Measurements from ENCODE around the gene COX11. TPM values are rescaled to one million over a fixed set of nuclear protein-coding genes. Genes with fewer than 3 reads are reported as not detected.

Gene COX11
- total and polyA plus RNA-seq, 2 of the 8 experiments (the other 6 are each of a cell fraction or from before 2014, with no cell fraction given), result 43.0 to 54.1 TPM

DNA sequence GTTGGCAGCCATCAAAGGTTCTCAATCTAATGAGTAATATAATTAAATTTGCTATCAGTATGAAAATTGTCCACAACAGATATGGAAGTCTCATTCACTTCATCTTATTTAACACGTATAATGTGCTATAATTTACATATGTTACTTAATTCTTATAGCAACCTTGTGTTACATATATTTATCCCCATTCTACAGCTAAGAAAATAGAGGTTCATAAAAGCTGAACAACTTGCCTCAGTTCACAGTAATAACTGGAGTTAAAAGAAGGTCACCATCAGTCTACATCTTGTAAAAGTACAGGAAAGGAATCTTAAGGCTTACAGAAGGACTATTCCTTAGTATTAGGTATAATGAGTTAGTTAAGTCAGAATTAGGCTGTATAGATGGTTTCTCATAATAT, 28.0 kb upstream of the COX11 start (continued):
- no peak for TF ChIP-seq CHD7 (IDR thresholded peaks at IDR 0.05; ENCODE audit: insufficient replicate concordance, low read length)
- no peak for TF ChIP-seq EGR1 (IDR thresholded peaks at IDR 0.05; ENCODE audit: borderline replicate concordance, low read depth, low read length)
- TF ChIP-seq, protein P1, sequence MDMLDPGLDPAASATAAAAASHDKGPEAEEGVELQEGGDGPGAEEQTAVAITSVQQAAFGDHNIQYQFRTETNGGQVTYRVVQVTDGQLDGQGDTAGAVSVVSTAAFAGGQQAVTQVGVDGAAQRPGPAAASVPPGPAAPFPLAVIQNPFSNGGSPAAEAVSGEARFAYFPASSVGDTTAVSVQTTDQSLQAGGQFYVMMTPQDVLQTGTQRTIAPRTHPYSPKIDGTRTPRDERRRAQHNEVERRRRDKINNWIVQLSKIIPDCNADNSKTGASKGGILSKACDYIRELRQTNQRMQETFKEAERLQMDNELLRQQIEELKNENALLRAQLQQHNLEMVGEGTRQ (IDR thresholded peaks at IDR 0.05; ENCODE audit: low read length), result no peak
- no peak for TF ChIP-seq CREB1 (IDR thresholded peaks at IDR 0.05)
- TF ChIP-seq SIX5 (IDR thresholded peaks at IDR 0.05; ENCODE audit: low read depth, low read length), result no peak
- TF ChIP-seq SAP30 (IDR thresholded peaks at IDR 0.05; ENCODE audit: insufficient read depth, insufficient replicate concordance, low read length), result no peak
- no peak for TF ChIP-seq EZH2 (IDR thresholded peaks at IDR 0.05; ENCODE audit: low read depth, low read length, severe bottlenecking)
- no peak for TF ChIP-seq TAF7 (optimal IDR thresholded peaks at IDR 0.05; ENCODE audit: borderline replicate concordance, low read depth, low read length)
- TF ChIP-seq RFX5 (IDR thresholded peaks at IDR 0.05; ENCODE audit: borderline replicate concordance, low read depth, low read length), result no peak
- TF ChIP-seq POLR2A (IDR thresholded peaks at IDR 0.05; ENCODE audit: control extremely low read depth in 1 of 2, low read depth in 2 of 2, low read length in 2 of 2), result no peak
- no peak for TF ChIP-seq SP4 (IDR thresholded peaks at IDR 0.05; ENCODE audit: low read length)

Measured in H1 (cell line).